Stomach (tissue), 9 donors: ENCODE data around the gene FAIM2. TPM values are rescaled to one million over a fixed set of nuclear protein-coding genes. Genes with fewer than 3 reads are reported as not detected.

Source experiments
- DNase-seq, 2 donors: peaks; one replicate each; pipeline versions ENCODE4 v3.0.0 to v3.0.0-alpha.2; 2013 to 2019
- H3K27ac ChIP-seq, 5 donors: fragments of 200-600 bp in 4 of 5; sonication (generic) in 4 of 5; one replicate each; pipeline ENCODE4 v1.5.1; 2013 to 2019; ENCODE audit warnings: mild to moderate bottlenecking in 1 of 5, moderate library complexity in 1 of 5
- H3K27me3 ChIP-seq, 3 donors: fragments of 200-600 bp; sonication (generic); one replicate each; pipeline ENCODE4 v1.5.1; 2017 to 2019; ENCODE audit warnings: mixed run types in 1 of 3
- H3K36me3 ChIP-seq, 4 donors: fragments of 200-600 bp; sonication (generic); 1 replicate in 3 of 4; 2 replicates in 1 of 4; pipeline ENCODE4 v1.5.1; 2016 to 2019
- H3K4me1 ChIP-seq, 4 donors: fragments of 200-600 bp; sonication (generic); one replicate each; pipeline ENCODE4 v1.5.1; 2016 to 2019
- H3K4me3 ChIP-seq, 4 donors: fragments of 200-600 bp; sonication (generic) in 3 of 4; one replicate each; pipeline ENCODE4 v1.5.1; 2016 to 2019; ENCODE audit warnings: mild to moderate bottlenecking in 1 of 4
- H3K9me3 ChIP-seq, 4 donors: fragments of 200-600 bp; sonication (generic); one replicate each; pipeline ENCODE4 v1.5.1; 2016 to 2019
- CTCF ChIP-seq, 7 experiments: fragments of 450-650 bp in 4 of 7; fragments of 200-600 bp in 3 of 7; sonication (generic) in 3 of 7; IDR thresholded peaks; one replicate each; pipeline ENCODE4 v1.5.1; 2016 to 2019; ENCODE audit warnings: antibody characterized with exemption in 7 of 7, control low read depth in 2 of 7, mild to moderate bottlenecking in 1 of 7
- EP300 ChIP-seq: sonication (generic); formaldehyde crosslinking; IDR thresholded peaks from one replicate; pipeline ENCODE4 v1.6.1; 2017; ENCODE audit warnings: antibody characterized with exemption
- POLR2A ChIP-seq, 4 donors: fragments of 450-650 bp; IDR thresholded peaks; one replicate each; pipeline ENCODE4 v1.6.1; 2016; ENCODE audit warnings: antibody characterized with exemption in 4 of 4, control low read depth in 2 of 4, mild to moderate bottlenecking in 1 of 4, moderate library complexity in 1 of 4
- POLR2AphosphoS5 ChIP-seq, 3 donors: sonication (generic); formaldehyde crosslinking; IDR thresholded peaks; one replicate each; pipeline ENCODE4 v1.6.1; 2016; ENCODE audit warnings: antibody characterized with exemption in 3 of 3
- WGBS, 5 donors: extraction: QIAGEN DNeasy Blood & Tissue Kit in 3 of 5; methylation state at CpG; one replicate each; pipeline versions ENCODE4 v1.1.5 to v1.1.7; 2013 to 2018; 5-methylcytosine and 5-hydroxymethylcytosine counted together
- intact Hi-C: fragments of 100-400 bp; cut with DNase I; formaldehyde crosslinking; loops from one replicate; pipeline ENCODE4 v1.15.1; 2023; ENCODE audit warnings: low total_unique reads
- polyA plus RNA-seq, 3 donors: library from polyadenylated mRNA; stranded (reverse); fragments of 200-250 nt; gene quantifications; one replicate each; pipeline ENCODE4 v1.2.3, GENCODE V29; 2013
- total RNA-seq, 5 donors: library from RNA; depleted of rRNA; stranded (reverse); fragments of >200 nt; gene quantifications; one replicate each; pipeline versions ENCODE4 v1.1.0 to v1.2.3, GENCODE V29; 2014 to 2016
- donor health status: healthy with polysubstance abuse.
- donor health status: Bipolar disorder and iron deficiency.
- donor health status: healthy.

The FAIM2 gene
- total and polyA plus RNA-seq, 8 donors: 1.1 to 44.6 (median 2.0) TPM

GRCh38 chr12:49821373-49822287 is 82.1 kb downstream of the FAIM2 start:
- Histone ChIP-seq H3K4me1 (peaks cover 30 to 56% (median 42%) of the 10 kb centered on the region in 4 donors), H3K36me3 (peaks cover 0 to 8% (median 1%) of the 10 kb centered on the region in 4 donors), H3K4me3 (no peak overlapping the region), H3K9me3 (no peaks in the 10 kb centered on the region), H3K27ac (peak overlapping the region in 3 of 5 donors; percentile 13 to 51 (median 38)), H3K27me3 (no peaks in the 10 kb centered on the region)
- WGBS, 5 donors: 47 to 68% (median 61%) methylated on average over 10 of the region's 10 CpGs
- intact Hi-C loops: no loop called here
- no peak for DNase-seq
- no peak for TF ChIP-seq CTCF (IDR thresholded peaks at IDR 0.05)
- TF ChIP-seq POLR2A (IDR thresholded peaks at IDR 0.05): no peak
- TF ChIP-seq POLR2AphosphoS5 (IDR thresholded peaks at IDR 0.05): no peak
- TF ChIP-seq EP300: no peak

- intact Hi-C loops: no loop called here
- no peaks in the 10 kb centered on the region for H3K27me3 ChIP-seq
- no peak overlapping the region for H3K4me3 ChIP-seq
- no peak for TF ChIP-seq POLR2A (IDR thresholded peaks at IDR 0.05)
- no peak for TF ChIP-seq POLR2AphosphoS5 (IDR thresholded peaks at IDR 0.05)
- no peak for TF ChIP-seq EP300
- TF ChIP-seq CTCF (IDR thresholded peaks at IDR 0.05): no peak
- no peaks in the 10 kb centered on the region for H3K9me3 ChIP-seq
- H3K4me1 ChIP-seq: peaks cover 15 to 41% (median 25%) of the 10 kb centered on the region in 4 donors
- H3K36me3 ChIP-seq: peaks cover 0 to 16% (median 4%) of the 10 kb centered on the region in 4 donors
- 56 to 70% (median 67%) methylated on average over 2 of the region's 2 CpGs for WGBS, 5 donors
- H3K27ac ChIP-seq: no peak overlapping the region
- no peak for DNase-seq
Measured at GRCh38 chr12:49819786-49820185, 83.9 kb downstream of the FAIM2 start.

- Histone ChIP-seq H3K4me1 (peaks cover 10 to 32% (median 18%) of the 10 kb centered on the region in 4 donors), H3K27ac (no peak overlapping the region), H3K9me3 (no peaks in the 10 kb centered on the region), H3K36me3 (peaks cover 0 to 15% (median 4%) of the 10 kb centered on the region in 4 donors), H3K27me3 (no peaks in the 10 kb centered on the region), H3K4me3 (no peak overlapping the region)
- TF ChIP-seq POLR2AphosphoS5 (IDR thresholded peaks at IDR 0.05) (no peak), EP300 (no peak), POLR2A (IDR thresholded peaks at IDR 0.05) (no peak), CTCF (IDR thresholded peaks at IDR 0.05) (no peak)
- no peak for DNase-seq
- 79 to 83% (median 81%) methylated on average over 7 of the region's 7 CpGs for WGBS, 5 donors
- intact Hi-C loops: no loop called here
Measured at GRCh38 chr12:49818241-49818895, 85.3 kb downstream of the FAIM2 start.

Other genes starting within 250 kb of the FAIM2 start
- 10 to 100 TPM in 2 of 5 donors, 1 to 10 TPM in 3; 2.9 to 28.5 (median 9.6) TPM for gene FMNL3, start 196.5 kb downstream of the FAIM2 start, total RNA-seq
- 1 to 10 TPM; 2.1 to 8.1 (median 5.2) TPM for gene FMNL3, start 196.5 kb downstream of the FAIM2 start, polyA plus RNA-seq
- 100 to 1,000 TPM in 4 of 5 donors, 10 to 100 TPM in 1; 94.5 to 606 (median 420) TPM for gene TMBIM6, start 162.3 kb downstream of the FAIM2 start, total RNA-seq
- gene TMBIM6, start 162.3 kb downstream of the FAIM2 start, polyA plus RNA-seq: 100 to 1,000 TPM in 2 of 3 donors, 10 to 100 TPM in 1; 79.6 to 207 (median 160) TPM
- gene NCKAP5L, start 75.5 kb downstream of the FAIM2 start, total RNA-seq: 10 to 100 TPM in 2 of 5 donors, 1 to 10 TPM in 3; 4.9 to 16.5 (median 8.3) TPM
- 1 to 10 TPM; 3.5 to 9.7 (median 4.1) TPM for gene NCKAP5L, start 75.5 kb downstream of the FAIM2 start, polyA plus RNA-seq
- gene BCDIN3D, start 60.8 kb downstream of the FAIM2 start, total RNA-seq: 10 to 100 TPM in 1 of 5 donors, 1 to 10 TPM in 2, under 1 TPM in 1, not detected in 1; 0.58 to 14.7 (median 3.6) TPM
- 1 to 10 TPM; 1.8 to 2.7 (median 2.6) TPM for gene BCDIN3D, start 60.8 kb downstream of the FAIM2 start, polyA plus RNA-seq
- under 1 TPM in 1 of 5 donors, not detected in 4; 0.92 TPM for gene AQP2, start 46.8 kb upstream of the FAIM2 start, total RNA-seq
- not detected for gene AQP2, start 46.8 kb upstream of the FAIM2 start, polyA plus RNA-seq
- 10 to 100 TPM in 1 of 5 donors, 1 to 10 TPM in 2, not detected in 2; 4.9 to 12.5 (median 6.6) TPM for gene AQP5, start 58.0 kb upstream of the FAIM2 start, total RNA-seq
- 10 to 100 TPM in 2 of 3 donors, 1 to 10 TPM in 1; 2.9 to 54.3 (median 10.6) TPM for gene AQP5, start 58.0 kb upstream of the FAIM2 start, polyA plus RNA-seq
- under 1 TPM in 2 of 5 donors, not detected in 3; 0.18 to 0.45 TPM for gene AQP6, start 69.0 kb upstream of the FAIM2 start, total RNA-seq
- gene AQP6, start 69.0 kb upstream of the FAIM2 start, polyA plus RNA-seq: under 1 TPM in 1 of 3 donors, not detected in 2; 0.58 TPM
- gene RACGAP1, start 121.6 kb upstream of the FAIM2 start, total RNA-seq: 10 to 100 TPM in 4 of 5 donors, 1 to 10 TPM in 1; 9.3 to 36.7 (median 12.9) TPM
- gene RACGAP1, start 121.6 kb upstream of the FAIM2 start, polyA plus RNA-seq: 10 to 100 TPM in 2 of 3 donors, 1 to 10 TPM in 1; 7.9 to 13.4 (median 11.2) TPM
- 1 to 10 TPM in 2 of 5 donors, under 1 TPM in 2, not detected in 1; 0.45 to 3.5 (median 1.3) TPM for gene ASIC1, start 153.7 kb upstream of the FAIM2 start, total RNA-seq
- 1 to 10 TPM in 2 of 3 donors, under 1 TPM in 1; 0.92 to 2.6 (median 1.2) TPM for gene ASIC1, start 153.7 kb upstream of the FAIM2 start, polyA plus RNA-seq
- gene SMARCD1, start 181.4 kb upstream of the FAIM2 start, total RNA-seq: 10 to 100 TPM in 4 of 5 donors, 1 to 10 TPM in 1; 2.9 to 75.9 (median 23.8) TPM
- gene SMARCD1, start 181.4 kb upstream of the FAIM2 start, polyA plus RNA-seq: 10 to 100 TPM; 10.1 to 17.3 (median 14.9) TPM
- 1 to 10 TPM in 4 of 5 donors, under 1 TPM in 1; 0.58 to 9.5 (median 5.9) TPM for gene GPD1, start 200.1 kb upstream of the FAIM2 start, total RNA-seq
- gene GPD1, start 200.1 kb upstream of the FAIM2 start, polyA plus RNA-seq: 1 to 10 TPM in 2 of 3 donors, under 1 TPM in 1; 0.65 to 1.6 (median 1.4) TPM
- 10 to 100 TPM in 4 of 5 donors, 1 to 10 TPM in 1; 9.8 to 96.3 (median 31.8) TPM for gene COX14, start 208.3 kb upstream of the FAIM2 start, total RNA-seq
- 100 to 1,000 TPM in 2 of 3 donors, 10 to 100 TPM in 1; 93.8 to 153 (median 148) TPM for gene COX14, start 208.3 kb upstream of the FAIM2 start, polyA plus RNA-seq